Natural killer cell (primary cell): ENCODE measurements around the gene CEBPG. TPM values are rescaled to one million over a fixed set of nuclear protein-coding genes. Genes with fewer than 3 reads are reported as not detected.

Experiments
- ATAC-seq, 3 donors: fragments of 150-1000 bp in 2 of 3; fragments of 200-7000 bp in 1 of 3; cut with Tn5 transposase; 1 replicate in 1 of 3; 2 replicates in 2 of 3; pipeline ENCODE4 v1.10.0; 2021; ENCODE audit warnings: mild to moderate bottlenecking in 2 of 3, moderate library complexity in 2 of 3
- DNase-seq, 2 donors: peaks; one replicate each; pipeline versions ENCODE4 v3.0.0 to v3.0.0-alpha.2; 2013 to 2021; ENCODE audit warnings: mixed read lengths in 1 of 2
- H3K27ac ChIP-seq: one replicate; pipeline ENCODE4 v1.5.1; 2013; ENCODE audit warnings: mild to moderate bottlenecking, low read length
- H3K27me3 ChIP-seq: one replicate; pipeline ENCODE4 v1.6.1; 2013; ENCODE audit warnings: low read length; ENCODE audit not compliant: control insufficient read depth, insufficient read depth
- H3K36me3 ChIP-seq: one replicate; pipeline ENCODE4 v1.6.1; 2013; ENCODE audit warnings: low read length; ENCODE audit not compliant: control insufficient read depth, insufficient read depth
- H3K4me1 ChIP-seq: one replicate; pipeline ENCODE4 v1.6.1; 2013; ENCODE audit warnings: low read length; ENCODE audit not compliant: control insufficient read depth, insufficient read depth
- H3K4me3 ChIP-seq: one replicate; pipeline ENCODE4 v1.5.1; 2013; ENCODE audit warnings: low read length
- H3K9me3 ChIP-seq: one replicate; pipeline ENCODE4 v1.6.1; 2013; ENCODE audit warnings: low read length; ENCODE audit not compliant: control insufficient read depth, insufficient read depth
- H3K27ac Mint-ChIP-seq, 2 donors: one replicate each; pipeline ENCODE4 v1.8.0; 2022; ENCODE audit warnings: mild to moderate bottlenecking in 2 of 2, mixed read lengths in 2 of 2, moderate library complexity in 1 of 2
- H3K27me3 Mint-ChIP-seq, 2 donors: one replicate each; pipeline ENCODE4 v1.8.0; 2022; ENCODE audit warnings: low read depth in 2 of 2, mixed read lengths in 2 of 2
- H3K36me3 Mint-ChIP-seq: one replicate; pipeline ENCODE4 v1.8.0; 2022; ENCODE audit warnings: mixed read lengths
- H3K4me1 Mint-ChIP-seq, 2 donors: one replicate each; pipeline ENCODE4 v1.8.0; 2022; ENCODE audit warnings: mixed read lengths in 2 of 2
- H3K4me3 Mint-ChIP-seq: one replicate; pipeline ENCODE4 v1.8.0; 2022; ENCODE audit warnings: mild to moderate bottlenecking, moderate library complexity, mixed read lengths
- H3K9me3 Mint-ChIP-seq, 2 donors: one replicate each; pipeline ENCODE4 v1.8.0; 2022; ENCODE audit warnings: mixed read lengths in 2 of 2
- CTCF ChIP-seq: fragments of 200-600 bp; IDR thresholded peaks from one replicate; pipeline ENCODE4 v1.8.0; 2022; ENCODE audit warnings: antibody characterized with exemption
- WGBS: methylation state at CpG from one replicate; pipeline ENCODE4 v1.1.7; 2013; ENCODE audit warnings: missing lambda C conversion rate; ENCODE audit not compliant: insufficient coverage; 5-methylcytosine and 5-hydroxymethylcytosine counted together
- intact Hi-C: fragments of 100-400 bp; cut with micrococcal nuclease; formaldehyde crosslinking; loops from one replicate; pipeline ENCODE4 v1.14.2; 2022
- total RNA-seq, 4 donors: library from RNA; stranded (reverse); fragments of 120-200 nt in 1 of 4; gene quantifications; one replicate each; pipeline versions ENCODE4 v1.2.3 to v1.2.4, GENCODE V29; 2013 to 2022

CEBPG gene
- total RNA-seq, 3 donors from 2014 or later (not counting 1 experiment from before 2014, with no cell fraction given): 22.3 to 28.1 (median 23.9) TPM

GRCh38 chr19:33412601-33413425, 39.3 kb downstream of the CEBPG start:
- H3K27ac Mint-ChIP-seq: no peak overlapping the region
- no peaks in the 10 kb centered on the region for H3K9me3 ChIP-seq
- H3K4me3 Mint-ChIP-seq: no peak overlapping the region
- H3K27me3 ChIP-seq: no peaks in the 10 kb centered on the region
- no peaks in the 10 kb centered on the region for H3K9me3 Mint-ChIP-seq
- no peaks in the 10 kb centered on the region for H3K36me3 Mint-ChIP-seq
- no peaks in the 10 kb centered on the region for H3K27me3 Mint-ChIP-seq
- no peaks in the 10 kb centered on the region for H3K36me3 ChIP-seq
- no peak for ATAC-seq
- WGBS: 90% methylated on average over 18 of the region's 18 CpGs
- DNase-seq: no peak
- H3K4me1 ChIP-seq: peaks cover 6% of the 10 kb centered on the region
- intact Hi-C loops: no loop called here
- no peak overlapping the region for H3K4me3 ChIP-seq
- peaks cover 7 to 8% of the 10 kb centered on the region in 2 donors for H3K4me1 Mint-ChIP-seq
- H3K27ac ChIP-seq: no peak overlapping the region
- TF ChIP-seq CTCF: no peak

GRCh38 chr19:33413426-33413725, 39.9 kb downstream of the CEBPG start:
- peaks cover 6% of the 10 kb centered on the region for H3K4me1 ChIP-seq
- no peaks in the 10 kb centered on the region for H3K36me3 ChIP-seq
- H3K9me3 Mint-ChIP-seq: no peaks in the 10 kb centered on the region
- no peak overlapping the region for H3K4me3 ChIP-seq
- no peaks in the 10 kb centered on the region for H3K9me3 ChIP-seq
- H3K4me3 Mint-ChIP-seq: no peak overlapping the region
- H3K36me3 Mint-ChIP-seq: no peaks in the 10 kb centered on the region
- H3K4me1 Mint-ChIP-seq: peaks cover 7 to 8% of the 10 kb centered on the region in 2 donors
- H3K27ac ChIP-seq: no peak overlapping the region
- intact Hi-C loops: no loop called here
- ATAC-seq (no peak), DNase-seq (no peak)
- H3K27me3 Mint-ChIP-seq: no peaks in the 10 kb centered on the region
- WGBS: 97% methylated on average over 9 of the region's 13 CpGs
- no peaks in the 10 kb centered on the region for H3K27me3 ChIP-seq
- TF ChIP-seq CTCF: no peak
- H3K27ac Mint-ChIP-seq: no peak overlapping the region

- H3K4me1 Mint-ChIP-seq: peaks cover 7 to 8% of the 10 kb centered on the region in 2 donors
- H3K27ac Mint-ChIP-seq: no peak overlapping the region
- intact Hi-C loops: no loop called here
- no peak overlapping the region for H3K4me3 ChIP-seq
- TF ChIP-seq CTCF: no peak
- H3K9me3 Mint-ChIP-seq: no peaks in the 10 kb centered on the region
- no peaks in the 10 kb centered on the region for H3K27me3 Mint-ChIP-seq
- 87% methylated on average over 25 of the region's 25 CpGs for WGBS
- H3K27me3 ChIP-seq: no peaks in the 10 kb centered on the region
- no peak overlapping the region for H3K27ac ChIP-seq
- no peaks in the 10 kb centered on the region for H3K36me3 ChIP-seq
- H3K4me1 ChIP-seq: peaks cover 6% of the 10 kb centered on the region
- H3K36me3 Mint-ChIP-seq: no peaks in the 10 kb centered on the region
- no peaks in the 10 kb centered on the region for H3K9me3 ChIP-seq
- H3K4me3 Mint-ChIP-seq: no peak overlapping the region
- ATAC-seq (no peak), DNase-seq (no peak)
Observed at GRCh38 chr19:33413868-33414666, 40.6 kb downstream of the CEBPG start.
